Testis (tissue), 2 donors: ENCODE results near the gene ZBTB7B.

Experiments
- POLR2A ChIP-seq: fragments of 450-650 bp; IDR thresholded peaks from one replicate; pipeline ENCODE4 v1.6.1; 2017; ENCODE audit warnings: antibody characterized with exemption, mild to moderate bottlenecking, moderate library complexity
- TF ChIP-seq, protein P1 (sequence below), 3 experiments: fragments of 450-650 bp in 2 of 3; fragments of 200-600 bp in 1 of 3; sonication (generic) in 1 of 3; IDR thresholded peaks; one replicate each; pipeline ENCODE4 v1.5.1; 2016 to 2019; ENCODE audit warnings: antibody characterized with exemption in 3 of 3, mild to moderate bottlenecking in 2 of 3, moderate library complexity in 1 of 3

DNA sequence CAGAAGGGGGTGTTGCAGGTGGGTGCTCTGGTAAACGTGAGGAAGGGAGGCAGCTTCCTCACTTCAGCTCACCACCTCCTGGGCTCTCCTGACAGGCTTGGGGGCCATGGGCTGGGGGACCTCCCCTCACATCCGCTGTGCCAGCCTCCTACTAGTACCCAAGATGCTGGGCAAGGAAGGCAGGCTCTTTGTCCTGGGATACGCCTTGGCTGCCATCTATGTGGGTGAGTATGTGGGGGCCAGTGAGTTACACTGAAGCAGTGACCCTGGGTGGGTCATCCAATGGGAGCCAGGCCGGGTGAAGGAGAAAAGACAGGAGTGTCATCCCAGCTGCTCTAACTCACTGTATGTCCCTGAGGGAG is 36.7 kb downstream of the ZBTB7B start:
- TF ChIP-seq POLR2A = no peak
- TF ChIP-seq, protein P1, sequence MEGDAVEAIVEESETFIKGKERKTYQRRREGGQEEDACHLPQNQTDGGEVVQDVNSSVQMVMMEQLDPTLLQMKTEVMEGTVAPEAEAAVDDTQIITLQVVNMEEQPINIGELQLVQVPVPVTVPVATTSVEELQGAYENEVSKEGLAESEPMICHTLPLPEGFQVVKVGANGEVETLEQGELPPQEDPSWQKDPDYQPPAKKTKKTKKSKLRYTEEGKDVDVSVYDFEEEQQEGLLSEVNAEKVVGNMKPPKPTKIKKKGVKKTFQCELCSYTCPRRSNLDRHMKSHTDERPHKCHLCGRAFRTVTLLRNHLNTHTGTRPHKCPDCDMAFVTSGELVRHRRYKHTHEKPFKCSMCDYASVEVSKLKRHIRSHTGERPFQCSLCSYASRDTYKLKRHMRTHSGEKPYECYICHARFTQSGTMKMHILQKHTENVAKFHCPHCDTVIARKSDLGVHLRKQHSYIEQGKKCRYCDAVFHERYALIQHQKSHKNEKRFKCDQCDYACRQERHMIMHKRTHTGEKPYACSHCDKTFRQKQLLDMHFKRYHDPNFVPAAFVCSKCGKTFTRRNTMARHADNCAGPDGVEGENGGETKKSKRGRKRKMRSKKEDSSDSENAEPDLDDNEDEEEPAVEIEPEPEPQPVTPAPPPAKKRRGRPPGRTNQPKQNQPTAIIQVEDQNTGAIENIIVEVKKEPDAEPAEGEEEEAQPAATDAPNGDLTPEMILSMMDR (IDR thresholded peaks at IDR 0.05) = no peak
